DOHH2 (cell line): ENCODE measurements around the gene BRD3.

Experiments used
- H3F3A ChIP-seq: fragments of 200-600 bp; sonication (generic), shearing (Covaris generic); 2 replicates; pipeline ENCODE4 v1.6.0; 2016; ENCODE audit warnings: antibody characterized with exemption, mild to moderate bottlenecking; ENCODE audit not compliant: control insufficient read depth, insufficient read depth
- H3K27ac ChIP-seq: fragments of 200-600 bp; sonication (generic); 2 replicates; pipeline ENCODE4 v1.5.1; 2014; ENCODE audit warnings: low read depth, mild to moderate bottlenecking, low read length, moderate library complexity
- H3K27me3 ChIP-seq: fragments of 200-600 bp; sonication (generic); 2 replicates; pipeline ENCODE4 v1.6.1; 2014; ENCODE audit warnings: mild to moderate bottlenecking, low read length, mixed read lengths; ENCODE audit not compliant: control insufficient read depth
- H3K36me3 ChIP-seq: fragments of 200-600 bp; sonication (generic); 2 replicates; pipeline ENCODE4 v1.6.1; 2014; ENCODE audit warnings: mild to moderate bottlenecking, low read length, moderate library complexity, mixed read lengths; ENCODE audit not compliant: control insufficient read depth
- H3K4me1 ChIP-seq: fragments of 200-600 bp; sonication (generic); 2 replicates; pipeline ENCODE4 v1.6.1; 2014; ENCODE audit warnings: mild to moderate bottlenecking, low read length, mixed read lengths; ENCODE audit not compliant: control insufficient read depth
- H3K4me2 ChIP-seq: fragments of 200-600 bp; sonication (generic); 2 replicates; pipeline ENCODE4 v1.6.0; 2014; ENCODE audit warnings: mild to moderate bottlenecking, low read length, moderate library complexity
- H3K4me3 ChIP-seq: fragments of 200-600 bp; sonication (generic); 2 replicates; pipeline ENCODE4 v1.5.1; 2014; ENCODE audit warnings: mild to moderate bottlenecking, low read length, mixed read lengths
- H3K79me2 ChIP-seq: fragments of 200-600 bp; sonication (generic); 2 replicates; pipeline ENCODE4 v1.6.1; 2014; ENCODE audit warnings: mild to moderate bottlenecking, low read length, mixed read lengths; ENCODE audit not compliant: control insufficient read depth
- H3K9me2 ChIP-seq: fragments of 200-600 bp; sonication (generic); replicated peaks from 2 replicates; pipeline ENCODE4 v1.6.1; 2014; ENCODE audit warnings: mild to moderate bottlenecking, low read length, mixed read lengths; ENCODE audit not compliant: control insufficient read depth
- H3K9me3 ChIP-seq: fragments of 200-600 bp; sonication (generic); 2 replicates; pipeline ENCODE4 v1.6.1; 2014; ENCODE audit warnings: antibody characterized with exemption, low read length, mixed read lengths; ENCODE audit not compliant: control insufficient read depth, insufficient read depth
- H4K20me1 ChIP-seq: fragments of 200-600 bp; sonication (generic); 2 replicates; pipeline ENCODE4 v1.6.0; 2014; ENCODE audit warnings: low read depth, mild to moderate bottlenecking, antibody characterized with exemption, low read length, moderate library complexity; ENCODE audit not compliant: control insufficient read depth, insufficient read depth
- CTCF ChIP-seq: fragments of 200-600 bp; sonication (generic); IDR thresholded peaks from one replicate; pipeline ENCODE4 v1.5.1; 2014; ENCODE audit warnings: antibody characterized with exemption, mild to moderate bottlenecking, low read depth, low read length; ENCODE audit not compliant: poor library complexity, severe bottlenecking
- EZH2phosphoT487 ChIP-seq: fragments of 200-600 bp; sonication (generic); IDR thresholded peaks from 2 replicates; pipeline ENCODE4 v1.6.1; 2017; ENCODE audit warnings: borderline replicate concordance, mild to moderate bottlenecking, antibody characterized with exemption, low read length, moderate library complexity, mixed read lengths

BRD3 gene

GRCh38 chr9:133987946-133988665, 79.7 kb downstream of the BRD3 start:
- no peaks in the 10 kb centered on the region for H3K36me3 ChIP-seq
- no peaks in the 10 kb centered on the region for H3K27me3 ChIP-seq
- no peak overlapping the region for H3K4me3 ChIP-seq
- TF ChIP-seq CTCF (no peak), EZH2phosphoT487 (no peak)
- H3K4me2 ChIP-seq = no peak overlapping the region
- H3K9me2 ChIP-seq = no peaks in the 10 kb centered on the region
- H3K4me1 ChIP-seq = peaks cover 27% of the 10 kb centered on the region
- H4K20me1 ChIP-seq = peaks cover 8% of the 10 kb centered on the region; the same call in 1 of the 2 replicates
- H3F3A ChIP-seq = no peaks in the 10 kb centered on the region
- no peak overlapping the region for H3K27ac ChIP-seq
- H3K79me2 ChIP-seq = peaks cover 89% of the 10 kb centered on the region
- H3K9me3 ChIP-seq = no peaks in the 10 kb centered on the region

GRCh38 chr9:133987446-133987788, 80.4 kb downstream of the BRD3 start:
- Histone ChIP-seq H3K36me3 (no peaks in the 10 kb centered on the region), H3K27me3 (no peaks in the 10 kb centered on the region), H3K9me2 (no peaks in the 10 kb centered on the region), H3K4me3 (no peak overlapping the region), H3K4me1 (peaks cover 28% of the 10 kb centered on the region), H3K9me3 (no peaks in the 10 kb centered on the region), H3K79me2 (peaks cover 96% of the 10 kb centered on the region), H3K4me2 (no peak overlapping the region), H3K27ac (no peak overlapping the region), H3F3A (no peaks in the 10 kb centered on the region), H4K20me1 (peaks cover 11% of the 10 kb centered on the region)
- TF ChIP-seq EZH2phosphoT487 (no peak), CTCF (no peak)

GRCh38 chr9:133986774-133987445, 80.9 kb downstream of the BRD3 start:
- H3K79me2 ChIP-seq = peaks cover 96% of the 10 kb centered on the region
- H3K4me1 ChIP-seq = peaks cover 33% of the 10 kb centered on the region
- no peak overlapping the region for H3K27ac ChIP-seq
- H3K4me2 ChIP-seq = no peak overlapping the region
- H3F3A ChIP-seq = no peaks in the 10 kb centered on the region
- no peaks in the 10 kb centered on the region for H3K27me3 ChIP-seq
- no peaks in the 10 kb centered on the region for H3K9me2 ChIP-seq
- H3K4me3 ChIP-seq = no peak overlapping the region
- no peaks in the 10 kb centered on the region for H3K36me3 ChIP-seq
- no peaks in the 10 kb centered on the region for H3K9me3 ChIP-seq
- TF ChIP-seq EZH2phosphoT487 (no peak), CTCF (no peak)
- peaks cover 12% of the 10 kb centered on the region for H4K20me1 ChIP-seq
